Activated CD4-positive, alpha-beta T cell treated with anti-CD3 and anti-CD28 coated beads, Interleukin-2, amount 10 ng/mL, durations not matched to agents 7 days and 5 days (primary cell): ENCODE results near the gene UBE2I. TPM values are rescaled to one million over a fixed set of nuclear protein-coding genes. Genes with fewer than 3 reads are reported as not detected.
"Not testable (repeated sequence)": the region's sequence is repeated elsewhere in the genome, so short reads cannot be mapped to it uniquely, and the experiment has no call there.

Experiments
- CTCF ChIA-PET: fragments of 350-600 bp; sonication (Branson Sonifier 250); formaldehyde crosslinking; loops from one replicate; lab custom pipeline; 2021; ENCODE audit warnings: antibody characterized with exemption; lab: Charles Lee
- POLR2A ChIA-PET: fragments of 350-600 bp; sonication (Branson Sonifier 250); formaldehyde crosslinking; loops from one replicate; lab custom pipeline; 2021; ENCODE audit warnings: antibody characterized with exemption; lab: Charles Lee
- DNase-seq: peaks from one replicate; pipeline ENCODE4 v3.0.0-alpha.2; 2020
- H3K27ac Mint-ChIP-seq: one replicate; pipeline ENCODE4 v1.8.0; 2021; ENCODE audit warnings: mild to moderate bottlenecking, moderate library complexity, mixed read lengths
- H3K27me3 Mint-ChIP-seq: one replicate; pipeline ENCODE4 v1.8.0; 2021; ENCODE audit warnings: mixed read lengths
- H3K36me3 Mint-ChIP-seq: one replicate; pipeline ENCODE4 v1.8.0; 2021; ENCODE audit warnings: low read depth, mixed read lengths
- H3K4me1 Mint-ChIP-seq: one replicate; pipeline ENCODE4 v1.8.0; 2021; ENCODE audit warnings: mixed read lengths
- H3K4me3 Mint-ChIP-seq: one replicate; pipeline ENCODE4 v1.8.0; 2021; ENCODE audit warnings: mild to moderate bottlenecking, moderate library complexity, mixed read lengths
- H3K9me3 Mint-ChIP-seq: one replicate; pipeline ENCODE4 v1.8.0; 2021; ENCODE audit warnings: mixed read lengths
- total RNA-seq, 2 experiments: library from RNA; stranded (reverse); gene quantifications; one replicate each; pipeline ENCODE4 v1.2.3, GENCODE V29; 2021

The UBE2I gene
- total RNA-seq, 2 experiments from 2014 or later, result 204 to 222 TPM

DNA sequence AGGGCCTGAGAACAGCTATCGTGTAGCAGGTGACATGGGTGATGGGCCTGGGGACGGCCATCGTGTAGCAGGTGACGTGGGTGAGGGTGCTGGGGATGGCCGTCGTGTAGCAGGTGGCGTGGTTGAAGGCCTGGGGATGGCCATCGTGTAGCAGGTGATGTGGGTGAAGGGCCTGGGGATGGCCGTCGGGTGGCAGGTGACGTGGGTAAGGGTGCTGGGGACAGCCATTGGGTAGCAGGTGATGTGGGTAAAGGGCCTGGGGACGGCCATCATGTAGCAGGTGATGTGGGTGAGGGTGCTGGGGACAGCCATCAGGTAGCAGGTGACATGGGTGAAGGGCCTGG is 38.1 kb upstream of the UBE2I start:
- no peaks in the 10 kb centered on the region for H3K36me3 Mint-ChIP-seq
- ChIA-PET CTCF (interaction anchor here (0.5 kb wide), 1 partner anchor 1318 kb away, joined by 3 read pairs; no protein-coding TSS in a partner anchor), POLR2A (no interaction called here)
- no peaks in the 10 kb centered on the region for H3K4me1 Mint-ChIP-seq
- H3K9me3 Mint-ChIP-seq, result no peaks in the 10 kb centered on the region
- H3K4me3 Mint-ChIP-seq, result no peak overlapping the region
- DNase-seq, result no peak
- H3K27ac Mint-ChIP-seq, result no peak overlapping the region
- peaks cover 2% of the 10 kb centered on the region for H3K27me3 Mint-ChIP-seq

DNA sequence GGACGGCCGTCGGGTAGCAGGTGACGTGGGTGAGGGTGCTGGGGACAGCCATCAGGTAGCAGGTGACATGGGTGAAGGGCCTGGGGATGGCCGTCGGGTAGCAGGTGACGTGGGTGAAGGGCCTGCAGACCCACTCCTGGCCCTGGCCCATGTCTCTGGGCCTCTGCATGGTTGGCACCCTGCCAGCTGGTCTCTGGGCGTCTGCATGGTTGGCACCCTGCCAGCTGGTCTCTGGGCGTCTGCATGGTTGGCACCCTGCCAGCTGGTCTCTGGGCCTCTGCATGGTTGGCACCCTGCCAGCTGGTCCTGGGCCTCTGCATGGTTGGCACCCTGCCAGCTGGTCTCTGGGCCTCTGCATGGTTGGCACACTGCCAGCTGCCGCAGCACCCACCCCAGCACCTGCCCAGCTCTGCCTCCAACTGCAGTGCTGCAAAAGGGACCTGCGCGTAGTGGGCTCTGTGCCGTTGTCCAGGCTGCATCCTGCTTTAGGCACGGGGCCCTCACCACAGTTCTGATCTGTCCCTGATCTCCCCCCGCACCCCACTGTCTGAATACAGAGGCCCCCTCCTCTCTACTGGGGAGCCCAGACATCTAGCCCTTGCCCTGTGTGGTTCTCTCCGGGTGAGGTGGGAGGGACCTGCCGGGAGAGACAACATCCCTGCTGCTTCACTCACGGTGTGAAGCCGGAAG is 37.6 kb upstream of the UBE2I start:
- H3K4me3 Mint-ChIP-seq, CTCF ChIA-PET, H3K9me3 Mint-ChIP-seq, H3K4me1 Mint-ChIP-seq, H3K36me3 Mint-ChIP-seq, DNase-seq, POLR2A ChIA-PET, H3K27me3 Mint-ChIP-seq, H3K27ac Mint-ChIP-seq: not testable (repeated sequence)

DNA sequence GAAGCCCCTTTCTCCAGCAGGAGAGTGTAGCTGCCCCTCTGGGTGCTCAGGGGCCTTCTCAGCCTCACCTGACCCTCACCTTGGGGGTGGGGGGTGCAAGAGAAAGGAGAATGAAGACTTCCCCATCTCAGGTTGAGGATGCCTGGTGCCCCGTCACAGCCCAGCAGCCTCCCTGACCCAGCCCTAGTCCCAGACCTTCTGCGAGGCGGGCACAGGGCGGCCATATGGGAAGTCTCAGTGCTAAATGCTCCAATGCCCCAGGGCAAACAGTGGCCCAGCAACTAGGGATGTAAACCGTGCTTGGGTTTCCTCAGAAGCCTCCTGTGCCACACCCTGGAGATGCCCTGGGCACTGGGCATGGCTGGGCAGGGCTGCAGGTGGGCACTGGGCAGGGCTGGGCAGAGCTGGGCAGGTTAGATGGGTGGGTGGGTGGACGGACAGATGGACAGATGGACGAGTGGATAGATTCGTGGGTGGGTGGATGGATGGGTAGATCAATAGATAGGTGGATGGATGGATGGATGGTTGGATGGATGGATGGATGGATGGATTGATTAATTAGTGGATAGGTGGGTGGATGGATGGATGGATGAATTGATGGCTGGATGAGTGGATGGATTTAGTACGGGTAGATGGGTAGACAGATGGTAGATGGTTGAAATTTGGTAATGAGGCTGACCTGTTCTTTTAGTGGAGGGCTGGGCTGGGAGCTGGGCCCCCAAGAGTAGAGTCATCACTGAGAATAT is 36.8 kb upstream of the UBE2I start:
- Mint-ChIP-seq H3K9me3 (no peaks in the 10 kb centered on the region), H3K4me1 (no peaks in the 10 kb centered on the region), H3K27me3 (peaks cover 2% of the 10 kb centered on the region), H3K36me3 (no peaks in the 10 kb centered on the region), H3K4me3 (no peak overlapping the region), H3K27ac (no peak overlapping the region)
- DNase-seq, result no peak
- ChIA-PET POLR2A (no interaction called here), CTCF (no interaction called here)

DNA sequence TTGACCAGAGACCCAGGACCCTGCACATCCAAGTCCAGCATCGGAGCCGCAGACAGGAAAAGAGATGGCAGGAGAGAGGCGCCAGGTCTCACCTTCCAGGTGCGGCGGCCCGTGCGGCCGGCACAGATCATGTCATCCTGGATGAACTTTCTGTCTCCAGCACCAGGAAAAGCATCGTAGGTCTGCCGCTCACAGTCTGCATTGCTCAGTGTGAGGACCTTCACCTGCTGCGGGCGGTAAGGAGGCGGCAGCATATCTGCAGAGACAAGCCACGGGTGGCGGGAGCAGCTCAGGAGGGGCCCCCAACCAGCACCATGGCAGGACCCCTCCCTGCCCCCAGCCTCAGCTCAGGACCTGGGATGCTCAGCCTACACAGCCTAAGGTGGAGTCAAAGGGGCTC is 35.6 kb upstream of the UBE2I start:
- CTCF ChIA-PET, result no interaction called here
- Mint-ChIP-seq H3K4me1 (no peaks in the 10 kb centered on the region), H3K4me3 (no peak overlapping the region), H3K9me3 (no peaks in the 10 kb centered on the region), H3K27ac (no peak overlapping the region), H3K27me3 (peaks cover 2% of the 10 kb centered on the region), H3K36me3 (no peaks in the 10 kb centered on the region)
- POLR2A ChIA-PET, result no interaction called here
- no peak for DNase-seq

DNA sequence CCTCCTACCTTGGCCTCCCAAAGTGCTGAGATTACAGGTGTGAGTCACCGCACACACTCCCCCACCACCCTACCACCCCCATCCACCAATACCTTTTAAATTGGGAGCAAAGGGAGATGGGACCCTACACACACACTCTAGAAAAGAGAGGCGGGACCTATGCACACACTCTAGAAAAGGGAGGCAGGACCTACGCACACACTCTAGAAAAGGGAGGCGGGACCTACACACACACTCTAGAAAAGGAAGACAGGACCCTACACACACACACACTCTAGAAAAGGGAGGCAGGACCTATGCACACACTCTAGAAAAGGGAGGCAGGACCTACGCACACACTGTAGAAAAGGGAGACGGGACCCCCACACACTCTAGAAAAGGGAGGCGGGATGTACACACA is 34.7 kb upstream of the UBE2I start:
- DNase-seq, result no peak
- Mint-ChIP-seq H3K27me3 (peaks cover 2% of the 10 kb centered on the region), H3K9me3 (no peaks in the 10 kb centered on the region), H3K4me3 (no peak overlapping the region), H3K36me3 (no peaks in the 10 kb centered on the region), H3K4me1 (no peaks in the 10 kb centered on the region), H3K27ac (no peak overlapping the region)
- ChIA-PET POLR2A (no interaction called here), CTCF (no interaction called here)

DNA sequence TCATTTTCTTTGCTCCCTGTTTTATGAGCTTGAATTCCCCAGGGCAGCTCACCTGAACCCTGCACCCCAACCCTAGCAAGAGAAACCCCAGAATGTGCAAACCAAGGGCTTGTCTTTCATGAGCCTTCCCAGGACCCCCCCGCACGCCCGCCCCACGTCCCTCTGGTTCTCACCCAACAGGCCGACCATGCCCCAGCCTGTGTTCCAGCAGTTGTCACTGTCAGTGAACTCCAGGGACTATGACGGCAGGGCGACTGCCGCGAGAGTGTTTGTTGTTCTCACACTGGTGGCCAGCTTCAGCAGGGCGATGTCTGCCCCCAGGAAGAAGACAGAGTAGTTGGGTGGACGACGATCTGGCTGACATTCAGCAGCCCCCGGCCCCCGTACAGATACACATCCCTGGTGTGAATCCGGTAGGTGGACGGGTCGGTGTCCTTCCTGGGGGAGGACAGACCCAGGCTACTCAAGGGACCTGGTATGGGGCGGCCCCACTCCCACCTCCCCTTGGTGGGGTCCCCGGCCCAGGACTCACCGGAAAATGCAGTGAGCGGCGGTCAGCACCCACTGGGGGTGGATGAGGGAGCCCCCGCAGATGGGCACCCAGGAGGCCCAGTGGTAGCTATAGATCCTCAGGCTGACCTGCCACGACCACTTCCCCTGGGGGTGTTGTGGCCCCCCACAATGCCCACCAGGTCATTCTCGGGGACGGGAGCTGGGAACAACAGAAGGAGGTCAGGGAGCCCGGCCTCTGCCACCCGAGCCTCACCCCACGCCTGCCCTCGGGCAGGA is 33.5 kb upstream of the UBE2I start:
- H3K36me3 Mint-ChIP-seq, result no peaks in the 10 kb centered on the region
- CTCF ChIA-PET, result no interaction called here
- H3K27ac Mint-ChIP-seq, result no peak overlapping the region
- H3K9me3 Mint-ChIP-seq, result no peaks in the 10 kb centered on the region
- no peak for DNase-seq
- H3K4me1 Mint-ChIP-seq, result no peaks in the 10 kb centered on the region
- H3K4me3 Mint-ChIP-seq, result no peak overlapping the region
- H3K27me3 Mint-ChIP-seq, result peaks cover 2% of the 10 kb centered on the region
- POLR2A ChIA-PET, result no interaction called here

DNA sequence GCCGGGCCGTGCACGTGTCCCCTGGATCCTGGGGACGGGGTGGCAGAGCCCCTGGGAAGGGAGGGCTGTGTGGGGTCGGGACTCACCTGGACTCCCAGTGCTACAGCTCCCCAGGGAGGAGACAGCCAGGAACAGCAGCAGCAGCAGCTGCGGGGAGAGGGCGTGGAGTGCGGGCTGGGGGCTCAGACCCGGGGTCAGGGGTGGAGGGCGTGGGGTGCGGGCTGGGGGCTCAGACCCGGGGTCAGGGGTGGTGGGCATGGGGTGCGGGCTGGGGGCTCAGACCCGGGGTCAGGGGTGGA is 32.9 kb upstream of the UBE2I start:
- H3K27ac Mint-ChIP-seq, result no peak overlapping the region
- H3K4me3 Mint-ChIP-seq, result no peak overlapping the region
- no peak for DNase-seq
- ChIA-PET CTCF (no interaction called here), POLR2A (no interaction called here)
- no peaks in the 10 kb centered on the region for H3K4me1 Mint-ChIP-seq
- H3K9me3 Mint-ChIP-seq, result no peaks in the 10 kb centered on the region
- no peaks in the 10 kb centered on the region for H3K36me3 Mint-ChIP-seq
- H3K27me3 Mint-ChIP-seq, result peaks cover 2% of the 10 kb centered on the region

DNA sequence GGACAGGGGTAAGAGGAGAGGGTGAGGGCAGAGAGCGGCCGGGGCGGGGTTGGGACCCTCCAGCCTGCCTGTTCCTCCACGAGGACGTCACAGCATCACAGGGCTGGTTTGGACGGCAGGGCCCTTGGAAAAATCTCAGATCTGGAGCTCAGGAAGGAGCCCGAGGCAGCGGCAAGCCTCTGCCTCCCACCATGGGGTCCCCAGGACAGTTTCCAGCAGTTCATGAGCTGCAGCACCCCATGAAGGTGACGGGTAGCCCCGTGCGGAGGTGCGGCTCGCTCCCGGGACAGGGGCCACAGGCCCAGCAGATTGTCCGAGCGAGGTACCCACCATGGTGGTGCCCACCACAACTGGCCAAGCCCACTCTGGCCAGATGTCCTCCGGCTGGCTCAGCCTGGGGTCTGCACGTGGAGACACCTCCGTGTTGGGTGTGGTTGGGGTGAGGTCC is 32.3 kb upstream of the UBE2I start:
- Mint-ChIP-seq H3K9me3 (no peaks in the 10 kb centered on the region), H3K36me3 (no peaks in the 10 kb centered on the region), H3K4me3 (no peak overlapping the region), H3K27ac (no peak overlapping the region), H3K4me1 (no peaks in the 10 kb centered on the region), H3K27me3 (peaks cover 2% of the 10 kb centered on the region)
- DNase-seq, result no peak
- ChIA-PET CTCF (no interaction called here), POLR2A (no interaction called here)

DNA sequence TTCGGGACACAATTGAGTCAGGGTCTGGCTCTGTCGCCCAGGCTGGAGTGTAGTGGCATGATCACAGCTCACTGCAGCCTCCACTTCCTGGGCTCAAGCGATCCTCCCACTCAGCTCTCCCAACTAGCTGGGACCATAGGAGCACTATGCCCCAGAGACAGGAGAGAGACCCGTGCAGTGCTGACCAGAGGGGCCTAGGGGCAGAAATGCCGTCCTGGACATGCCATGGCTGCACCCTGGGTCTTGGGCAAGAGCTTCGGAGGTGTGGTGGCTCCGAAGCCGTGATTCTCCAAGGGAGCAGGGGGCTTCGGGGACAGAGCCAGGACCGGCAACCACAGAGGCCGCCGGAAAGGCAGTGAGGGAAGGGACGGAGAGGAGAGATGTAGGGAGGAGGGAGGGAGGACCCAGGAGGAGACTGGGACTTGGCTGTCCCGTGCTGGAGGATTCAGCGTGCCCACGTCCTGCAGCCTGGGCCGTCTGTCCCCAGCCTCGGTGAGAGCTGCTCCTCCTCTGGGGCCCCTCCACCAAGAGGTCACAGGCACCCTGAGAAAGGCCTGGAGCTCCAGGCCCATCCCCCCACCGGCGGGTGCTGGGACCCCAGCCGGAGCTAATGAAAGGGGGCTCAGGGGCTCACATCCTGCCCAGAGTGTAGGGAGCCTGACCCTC is 31.7 kb upstream of the UBE2I start:
- H3K27ac Mint-ChIP-seq, result no peak overlapping the region
- no peak for DNase-seq
- ChIA-PET CTCF (no interaction called here), POLR2A (no interaction called here)
- H3K4me1 Mint-ChIP-seq, result no peaks in the 10 kb centered on the region
- peaks cover 2% of the 10 kb centered on the region for H3K27me3 Mint-ChIP-seq
- no peak overlapping the region for H3K4me3 Mint-ChIP-seq
- no peaks in the 10 kb centered on the region for H3K9me3 Mint-ChIP-seq
- no peaks in the 10 kb centered on the region for H3K36me3 Mint-ChIP-seq

DNA sequence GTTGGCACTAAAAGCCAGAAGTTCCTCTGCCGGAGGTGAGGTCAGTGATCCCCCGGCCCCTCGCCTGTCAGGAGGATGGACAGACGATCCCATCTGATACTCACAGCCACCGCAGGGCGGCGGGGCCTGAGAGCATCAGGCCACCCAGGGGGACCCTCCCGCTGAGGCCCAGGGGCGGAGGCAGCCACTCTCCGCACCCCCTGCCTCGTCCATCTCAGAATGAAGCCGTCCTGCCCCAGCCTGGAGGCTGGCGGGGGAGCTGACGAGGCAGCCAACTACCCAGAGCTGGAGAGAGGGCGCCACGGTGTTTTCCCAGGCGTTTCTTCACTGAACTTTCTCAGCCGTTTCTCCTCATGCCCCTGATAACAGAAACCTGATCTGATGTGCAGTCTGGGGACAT is 31.0 kb upstream of the UBE2I start:
- Mint-ChIP-seq H3K27me3 (no peaks in the 10 kb centered on the region), H3K36me3 (no peaks in the 10 kb centered on the region), H3K9me3 (no peaks in the 10 kb centered on the region), H3K27ac (no peak overlapping the region), H3K4me3 (no peak overlapping the region), H3K4me1 (no peaks in the 10 kb centered on the region)
- ChIA-PET CTCF (no interaction called here), POLR2A (no interaction called here)
- DNase-seq, result no peak

DNA sequence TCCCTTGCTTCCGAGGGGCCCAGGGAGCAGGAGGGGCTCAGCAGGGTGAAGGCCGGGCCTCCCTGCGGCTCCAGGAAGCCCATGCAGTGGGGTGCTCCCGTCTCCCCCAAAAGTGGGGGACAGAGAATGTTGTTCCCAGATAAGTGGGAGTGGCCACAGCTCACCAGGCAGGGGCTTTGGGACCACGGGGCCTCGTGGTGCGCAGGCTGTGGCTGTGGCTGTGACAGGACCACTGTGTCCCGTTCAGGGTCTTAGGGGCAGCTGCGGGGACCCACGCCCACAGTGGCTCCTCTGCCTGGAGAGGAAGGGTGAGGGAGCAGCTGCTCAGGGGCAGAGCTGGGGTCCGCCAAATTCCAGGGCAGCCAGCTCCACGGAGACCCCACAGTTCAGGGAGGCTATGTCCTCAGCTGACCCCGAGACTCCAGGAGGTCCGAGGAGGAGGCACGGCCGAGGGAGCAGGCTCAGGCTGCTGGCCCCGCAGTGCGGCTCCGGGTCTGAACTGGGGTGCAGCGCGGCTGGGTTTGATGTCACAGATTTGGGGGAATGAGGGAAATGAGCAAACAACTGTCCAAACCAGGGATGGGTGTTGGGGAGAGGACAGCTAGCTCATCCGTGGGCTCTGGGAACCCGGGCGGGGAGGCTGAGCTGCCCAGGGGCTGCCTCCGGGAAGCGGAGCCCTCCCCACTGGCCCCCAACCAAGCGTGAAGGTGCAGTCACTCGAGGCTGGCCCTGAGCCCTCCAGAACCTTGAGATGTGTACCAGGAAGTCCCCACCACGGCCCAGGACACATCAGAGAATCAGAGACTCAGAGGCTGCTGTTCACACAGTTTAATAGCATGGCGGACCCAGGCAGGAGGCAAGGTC is 30.1 kb upstream of the UBE2I start:
- H3K27ac Mint-ChIP-seq, result no peak overlapping the region
- no peaks in the 10 kb centered on the region for H3K9me3 Mint-ChIP-seq
- H3K4me3 Mint-ChIP-seq, result no peak overlapping the region
- no peaks in the 10 kb centered on the region for H3K4me1 Mint-ChIP-seq
- H3K27me3 Mint-ChIP-seq, result no peaks in the 10 kb centered on the region
- ChIA-PET CTCF (no interaction called here), POLR2A (no interaction called here)
- DNase-seq, result no peak
- no peaks in the 10 kb centered on the region for H3K36me3 Mint-ChIP-seq

DNA sequence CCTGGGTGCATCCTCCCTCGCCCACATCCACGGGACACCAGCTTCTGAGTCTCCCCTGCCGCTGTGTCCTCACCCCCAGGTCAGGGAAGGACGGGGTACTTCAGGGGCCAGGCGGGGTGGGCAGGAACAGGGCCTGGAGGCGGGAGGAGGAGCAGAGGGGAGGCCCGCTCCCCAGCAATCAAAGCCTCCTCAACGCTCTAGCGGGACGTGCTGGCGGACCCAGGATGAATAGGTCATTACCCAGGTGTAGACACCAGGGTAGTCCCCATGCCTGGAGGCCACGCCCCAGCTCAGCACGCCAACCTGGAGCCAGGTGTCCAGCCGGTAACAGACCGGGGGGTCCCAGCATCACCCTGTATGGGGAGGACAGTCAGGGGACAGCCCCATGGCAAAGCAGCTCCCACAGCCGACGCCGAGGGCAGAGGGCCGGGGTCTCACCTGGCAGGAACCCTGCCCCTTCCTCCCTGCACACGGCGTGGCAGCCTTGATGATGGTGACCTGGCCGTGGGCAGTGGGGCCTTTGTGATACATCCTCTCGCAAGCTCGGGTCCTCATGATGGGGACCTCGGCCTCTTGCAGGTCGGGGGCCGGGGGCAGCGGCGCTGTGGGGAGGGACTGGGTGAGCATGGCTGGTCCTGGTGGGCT is 29.4 kb upstream of the UBE2I start:
- H3K36me3 Mint-ChIP-seq, result no peaks in the 10 kb centered on the region
- no peaks in the 10 kb centered on the region for H3K27me3 Mint-ChIP-seq
- no peak overlapping the region for H3K27ac Mint-ChIP-seq
- no peak overlapping the region for H3K4me3 Mint-ChIP-seq
- CTCF ChIA-PET, result no interaction called here
- DNase-seq, result no peak
- H3K9me3 Mint-ChIP-seq, result no peaks in the 10 kb centered on the region
- POLR2A ChIA-PET, result no interaction called here
- no peaks in the 10 kb centered on the region for H3K4me1 Mint-ChIP-seq
